Measurements from ENCODE around the gene TRPC4AP. TPM values are rescaled to one million over a fixed set of nuclear protein-coding genes. Genes with fewer than 3 reads are reported as not detected.

Gene TRPC4AP
- total RNA-seq, 1 donor from 2014 or later: 54.1 TPM

DNA sequence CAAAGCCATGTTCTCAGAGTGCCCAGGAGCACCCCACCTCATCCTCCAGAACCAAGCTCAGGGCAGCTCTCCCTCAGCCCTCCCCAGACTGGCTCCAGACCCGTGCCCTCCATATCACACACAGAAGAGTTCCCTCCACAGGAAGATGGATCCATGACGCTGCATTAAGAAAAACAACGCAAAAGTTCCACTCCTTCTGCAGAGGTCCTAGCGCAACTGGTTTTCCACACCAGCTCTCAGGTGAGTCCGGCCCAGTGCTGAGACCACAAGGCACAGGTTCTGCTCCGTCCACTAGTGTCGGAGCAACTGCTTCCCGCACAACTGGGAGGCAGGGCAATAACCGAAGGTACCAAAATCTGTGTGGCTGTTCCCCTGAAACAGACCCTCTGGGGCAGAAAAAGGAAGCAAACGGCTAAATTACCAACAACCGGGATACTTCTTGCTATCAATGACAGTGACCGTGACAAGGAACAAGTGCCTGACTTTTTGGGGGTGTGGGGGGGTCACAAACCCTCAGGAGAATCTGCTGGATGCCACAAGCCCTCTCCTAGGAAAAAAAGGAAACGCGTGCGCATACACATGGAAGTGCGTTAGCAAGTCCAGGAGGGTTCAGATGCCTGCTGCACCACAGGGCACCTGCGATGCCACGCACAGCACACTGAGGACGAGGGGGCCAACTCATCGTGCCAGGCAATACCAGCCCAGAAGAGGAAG lies 87.7 kb downstream of the TRPC4AP start:
- Histone ChIP-seq H3K27me3 (no peaks in the 10 kb centered on the region), H3K27ac (no peak overlapping the region), H3K9me3 (no peaks in the 10 kb centered on the region), H3K4me3 (no peak overlapping the region), H3K36me3 (peaks cover 94 to 100% of the 10 kb centered on the region in 2 donors), H3K4me1 (peaks cover 4 to 12% of the 10 kb centered on the region in 2 donors)
- no peak for DNase-seq (ENCODE audit: low spot score in 2 of 2)
- intact Hi-C loops (cut with DNase I): no loop called here
- TF ChIP-seq, protein P1, sequence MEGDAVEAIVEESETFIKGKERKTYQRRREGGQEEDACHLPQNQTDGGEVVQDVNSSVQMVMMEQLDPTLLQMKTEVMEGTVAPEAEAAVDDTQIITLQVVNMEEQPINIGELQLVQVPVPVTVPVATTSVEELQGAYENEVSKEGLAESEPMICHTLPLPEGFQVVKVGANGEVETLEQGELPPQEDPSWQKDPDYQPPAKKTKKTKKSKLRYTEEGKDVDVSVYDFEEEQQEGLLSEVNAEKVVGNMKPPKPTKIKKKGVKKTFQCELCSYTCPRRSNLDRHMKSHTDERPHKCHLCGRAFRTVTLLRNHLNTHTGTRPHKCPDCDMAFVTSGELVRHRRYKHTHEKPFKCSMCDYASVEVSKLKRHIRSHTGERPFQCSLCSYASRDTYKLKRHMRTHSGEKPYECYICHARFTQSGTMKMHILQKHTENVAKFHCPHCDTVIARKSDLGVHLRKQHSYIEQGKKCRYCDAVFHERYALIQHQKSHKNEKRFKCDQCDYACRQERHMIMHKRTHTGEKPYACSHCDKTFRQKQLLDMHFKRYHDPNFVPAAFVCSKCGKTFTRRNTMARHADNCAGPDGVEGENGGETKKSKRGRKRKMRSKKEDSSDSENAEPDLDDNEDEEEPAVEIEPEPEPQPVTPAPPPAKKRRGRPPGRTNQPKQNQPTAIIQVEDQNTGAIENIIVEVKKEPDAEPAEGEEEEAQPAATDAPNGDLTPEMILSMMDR (IDR thresholded peaks at IDR 0.05): no peak

DNA sequence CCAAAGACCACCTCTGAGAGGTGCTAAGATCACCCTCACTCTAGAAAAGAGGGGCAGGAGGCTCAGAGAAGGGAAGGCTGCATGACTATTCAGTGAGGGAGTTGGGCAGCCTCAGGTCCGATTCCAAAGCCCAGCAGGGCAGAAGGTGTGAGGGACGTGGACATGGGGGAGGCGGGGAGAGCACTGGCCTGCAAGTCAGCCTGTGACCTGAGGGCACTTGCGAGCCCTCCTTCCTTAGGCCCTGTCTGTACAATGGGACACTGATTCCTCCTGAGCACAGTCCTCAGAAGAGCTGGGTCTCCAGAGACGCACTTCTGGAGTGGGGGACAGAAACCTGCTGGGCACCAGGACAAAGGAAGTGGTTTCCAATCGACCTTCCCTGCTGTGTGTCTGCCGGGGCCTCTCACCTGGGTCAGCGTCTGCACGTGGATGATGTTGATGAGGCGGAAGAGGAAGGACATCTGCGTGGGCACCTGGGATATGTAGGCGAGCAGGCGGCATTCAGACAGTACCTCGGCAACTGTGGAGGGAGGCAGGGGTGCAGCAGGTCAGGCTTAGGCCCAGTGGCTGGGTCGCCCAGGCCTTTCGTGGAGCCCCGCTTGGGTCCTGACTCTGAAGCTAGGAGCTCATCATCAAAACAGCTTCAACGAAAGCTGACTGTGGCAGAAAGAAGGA lies 88.4 kb downstream of the TRPC4AP start:
- no peak overlapping the region for H3K27ac ChIP-seq
- no peak overlapping the region for H3K4me3 ChIP-seq
- TF ChIP-seq, protein P1 (IDR thresholded peaks at IDR 0.05): no peak
- peaks cover 96 to 100% of the 10 kb centered on the region in 2 donors for H3K36me3 ChIP-seq
- peaks cover 4 to 7% of the 10 kb centered on the region in 2 donors for H3K4me1 ChIP-seq
- intact Hi-C loops (cut with DNase I): no loop called here
- H3K27me3 ChIP-seq: no peaks in the 10 kb centered on the region
- H3K9me3 ChIP-seq: no peaks in the 10 kb centered on the region
- DNase-seq (ENCODE audit: low spot score in 2 of 2): no peak

DNA sequence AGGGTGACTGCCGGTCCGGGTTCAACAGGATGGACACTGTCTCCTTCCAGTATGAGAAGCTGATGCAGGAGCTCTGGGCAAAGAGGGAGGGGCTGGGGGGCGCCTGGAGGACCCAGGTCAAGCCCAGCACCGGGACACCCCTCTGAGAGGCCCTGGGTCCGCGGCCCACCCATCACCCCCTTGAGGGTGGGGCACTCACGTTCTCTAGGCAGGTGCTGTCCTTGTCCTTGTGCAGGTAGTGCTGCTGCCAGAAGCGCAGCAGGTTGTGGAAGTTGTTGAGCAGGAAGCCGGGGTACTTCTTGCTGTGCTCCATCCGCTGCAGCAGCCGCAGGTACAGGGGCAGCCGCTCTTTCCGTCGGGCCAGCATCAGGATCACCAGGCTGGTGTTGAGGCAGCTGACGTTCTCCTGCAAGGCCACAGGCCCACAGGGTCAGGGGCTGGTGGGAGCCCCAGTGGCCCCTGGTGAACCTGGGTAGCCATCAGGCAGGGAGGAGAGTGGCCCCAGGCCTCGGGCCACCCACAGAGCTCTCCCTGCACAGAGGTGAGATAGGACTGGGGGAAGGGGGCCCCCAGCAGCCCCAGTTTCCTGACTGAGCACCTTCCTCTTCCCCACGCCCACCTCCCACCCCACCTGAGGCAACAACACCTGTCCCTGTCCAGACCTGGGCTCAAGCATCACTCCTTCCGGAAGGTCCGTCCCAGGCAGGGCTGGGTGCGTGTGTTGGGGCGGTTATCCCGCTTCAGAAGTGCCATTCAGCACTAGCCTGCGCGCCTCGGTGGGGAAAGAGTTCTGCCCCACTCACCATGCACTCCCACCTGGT lies 89.2 kb downstream of the TRPC4AP start:
- Histone ChIP-seq H3K4me1 (peaks cover under 1 to 1% of the 10 kb centered on the region in 2 donors), H3K9me3 (no peaks in the 10 kb centered on the region), H3K4me3 (no peak overlapping the region), H3K36me3 (peaks cover 100% of the 10 kb centered on the region in 2 donors), H3K27ac (no peak overlapping the region), H3K27me3 (no peaks in the 10 kb centered on the region)
- intact Hi-C loops (cut with DNase I): no loop called here
- DNase-seq (ENCODE audit: low spot score in 2 of 2): no peak
- TF ChIP-seq, protein P1 (IDR thresholded peaks at IDR 0.05): no peak

DNA sequence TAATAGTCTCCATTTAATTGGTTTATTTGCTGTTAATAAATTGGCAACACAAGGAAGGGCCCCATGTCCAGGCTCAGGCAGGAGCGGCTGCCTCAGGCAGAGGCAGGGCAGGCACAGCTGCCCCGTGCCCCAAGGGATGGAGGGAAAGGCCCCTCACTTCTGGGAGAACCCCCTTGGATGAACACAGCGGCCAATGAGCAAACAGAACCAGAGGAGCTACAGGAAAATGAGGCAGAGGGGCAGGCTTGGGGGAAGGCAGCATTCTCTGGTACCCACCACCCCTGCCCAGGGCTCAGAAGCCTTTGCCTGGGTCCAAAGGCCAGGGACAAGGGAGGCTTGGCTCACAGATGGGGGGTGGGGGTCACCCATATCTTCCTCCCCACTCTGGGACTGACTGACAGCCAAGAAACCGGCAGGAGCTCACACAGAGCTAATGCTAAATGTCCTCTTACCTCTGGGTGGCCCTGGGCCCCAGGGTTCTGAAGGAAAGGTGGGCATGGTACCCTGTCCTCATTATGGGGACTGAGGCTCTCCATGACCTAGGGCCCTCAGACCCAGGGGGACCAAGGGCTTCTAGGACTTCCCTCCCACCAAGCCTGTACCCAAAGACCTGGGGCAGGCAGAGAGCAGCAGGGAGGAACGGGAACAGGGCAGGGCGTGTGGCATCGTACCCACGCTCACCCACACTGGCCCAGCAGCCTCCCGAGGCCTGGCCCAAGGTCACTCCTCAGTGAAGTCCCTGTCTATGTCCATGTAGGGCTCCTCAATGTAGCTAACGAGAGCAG lies 90.0 kb downstream of the TRPC4AP start:
- H3K27me3 ChIP-seq: no peaks in the 10 kb centered on the region
- no peak overlapping the region for H3K4me3 ChIP-seq
- TF ChIP-seq, protein P1 (IDR thresholded peaks at IDR 0.05): no peak
- H3K27ac ChIP-seq: no peak overlapping the region
- H3K36me3 ChIP-seq: peaks cover 99 to 100% of the 10 kb centered on the region in 2 donors
- intact Hi-C loops (cut with DNase I): no loop called here
- no peaks in the 10 kb centered on the region for H3K9me3 ChIP-seq
- DNase-seq (ENCODE audit: low spot score in 2 of 2): no peak
- H3K4me1 ChIP-seq: no peaks in the 10 kb centered on the region

All from ascending aorta (tissue), 2 donors.